NCI-H524 treated with DMSO at 0.1 percent for 48 hours (cell line): ENCODE results near the gene FAM217A.

ENCODE experiments used
- DNase-seq: peaks from one replicate; lab custom pipeline; 2025; lab: John Stamatoyannopoulos, UW

Gene FAM217A

GRCh38 chr6:4085332-4085700 lies 6.4 kb upstream of the FAM217A start:
- no peak for DNase-seq

DNA sequence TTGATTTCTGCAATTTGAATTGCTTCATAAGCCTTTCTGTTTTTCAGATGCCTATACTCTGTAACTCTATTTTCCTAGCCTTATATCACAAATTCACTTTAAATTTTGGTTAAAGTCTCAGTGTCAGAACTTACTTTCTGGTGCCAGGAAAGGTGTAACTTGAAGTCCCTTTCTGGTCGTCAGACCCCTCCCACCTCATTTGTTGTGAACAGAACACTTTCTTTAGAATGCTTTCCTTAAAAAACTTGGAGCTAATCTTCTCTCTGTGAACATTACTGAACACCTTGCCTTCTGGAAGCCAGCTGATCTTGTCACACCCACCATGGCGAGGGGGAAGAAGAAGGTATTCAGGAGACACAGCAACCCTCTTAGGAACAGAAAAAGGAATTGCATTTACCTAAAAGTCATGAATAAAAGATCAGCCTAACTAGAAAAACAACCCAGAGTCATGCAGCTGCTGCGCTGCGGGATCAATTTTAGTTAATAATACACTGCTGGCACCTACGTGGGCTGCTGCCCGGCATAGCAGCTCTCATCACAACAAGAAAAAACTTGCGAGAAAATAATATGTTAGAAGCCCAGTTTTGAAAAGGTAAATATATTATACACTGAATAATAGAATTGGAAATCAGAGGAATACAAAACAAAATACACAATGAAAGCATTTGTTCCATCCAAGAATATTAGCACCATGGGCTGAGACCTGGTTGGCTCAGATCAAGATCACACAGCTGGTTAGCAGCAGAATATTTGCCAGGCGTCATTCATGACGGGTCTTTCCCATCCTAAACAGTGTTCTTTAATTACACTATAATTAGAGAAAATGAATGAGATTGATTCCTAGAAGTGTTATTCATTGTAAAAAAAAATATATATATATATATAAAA lies 5.8 kb upstream of the FAM217A start:
- DNase-seq, result no peak

- DNase-seq, result no peak
Measured at GRCh38 chr6:4074478-4075235, 4.3 kb downstream of the FAM217A start.

DNA sequence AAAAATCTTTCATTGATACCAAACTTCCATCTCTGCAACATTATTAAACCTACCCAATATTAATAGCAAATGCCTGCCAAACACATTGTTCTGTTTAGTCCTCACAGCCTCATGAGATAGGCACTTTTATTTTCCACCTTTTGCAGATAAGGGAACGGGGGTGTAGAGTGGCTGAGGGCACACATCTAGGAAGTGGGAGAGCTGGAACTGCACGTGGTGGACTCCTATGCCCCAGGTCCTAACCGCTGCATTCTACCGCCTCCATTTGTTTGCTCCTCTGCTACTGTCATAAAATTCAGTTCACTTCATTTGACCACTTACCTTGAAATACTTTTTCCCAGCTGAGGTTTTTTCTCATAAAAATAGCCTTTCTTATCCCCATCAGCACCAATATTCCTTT lies 7.6 kb downstream of the FAM217A start:
- no peak for DNase-seq

DNA sequence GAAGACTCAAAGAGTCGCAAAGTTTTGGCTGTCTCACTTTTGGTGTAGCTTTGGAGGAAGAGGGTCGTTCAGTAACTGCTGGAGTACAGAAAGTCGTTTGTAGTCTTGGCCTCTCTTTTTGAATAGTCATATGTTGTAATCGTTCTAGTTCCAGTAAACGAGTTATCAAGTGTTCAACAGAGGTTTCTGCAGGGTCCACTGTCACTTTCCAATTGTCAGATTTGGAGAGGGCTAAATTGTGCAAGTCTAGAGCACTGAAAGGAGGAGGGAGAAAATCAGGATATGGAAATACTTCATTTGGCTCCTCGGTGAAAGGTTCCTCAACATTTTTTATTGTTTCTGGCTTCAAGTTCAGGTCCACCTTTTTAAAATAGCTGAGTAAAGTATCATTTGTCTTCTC lies 9.7 kb downstream of the FAM217A start:
- DNase-seq, result no peak

DNA sequence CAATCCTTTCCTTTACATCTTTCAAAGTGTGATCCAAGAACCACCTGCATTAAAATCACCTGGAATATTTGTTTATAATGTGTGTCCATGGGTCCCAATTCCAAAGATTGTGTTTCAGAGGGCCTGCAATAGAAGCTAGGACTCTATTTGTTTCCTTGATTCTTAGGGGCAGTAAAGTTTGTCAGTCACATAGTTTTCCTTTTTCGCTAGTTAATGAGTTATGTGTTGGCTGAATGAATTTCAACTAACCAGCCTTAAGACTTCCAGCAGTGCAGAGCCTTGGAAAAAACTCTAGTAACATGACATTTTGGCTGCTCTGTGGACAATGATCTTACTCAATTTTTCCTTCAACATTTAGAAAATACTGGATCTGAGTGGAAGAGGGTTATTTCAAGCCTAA lies 11.3 kb downstream of the FAM217A start:
- DNase-seq, result no peak

DNA sequence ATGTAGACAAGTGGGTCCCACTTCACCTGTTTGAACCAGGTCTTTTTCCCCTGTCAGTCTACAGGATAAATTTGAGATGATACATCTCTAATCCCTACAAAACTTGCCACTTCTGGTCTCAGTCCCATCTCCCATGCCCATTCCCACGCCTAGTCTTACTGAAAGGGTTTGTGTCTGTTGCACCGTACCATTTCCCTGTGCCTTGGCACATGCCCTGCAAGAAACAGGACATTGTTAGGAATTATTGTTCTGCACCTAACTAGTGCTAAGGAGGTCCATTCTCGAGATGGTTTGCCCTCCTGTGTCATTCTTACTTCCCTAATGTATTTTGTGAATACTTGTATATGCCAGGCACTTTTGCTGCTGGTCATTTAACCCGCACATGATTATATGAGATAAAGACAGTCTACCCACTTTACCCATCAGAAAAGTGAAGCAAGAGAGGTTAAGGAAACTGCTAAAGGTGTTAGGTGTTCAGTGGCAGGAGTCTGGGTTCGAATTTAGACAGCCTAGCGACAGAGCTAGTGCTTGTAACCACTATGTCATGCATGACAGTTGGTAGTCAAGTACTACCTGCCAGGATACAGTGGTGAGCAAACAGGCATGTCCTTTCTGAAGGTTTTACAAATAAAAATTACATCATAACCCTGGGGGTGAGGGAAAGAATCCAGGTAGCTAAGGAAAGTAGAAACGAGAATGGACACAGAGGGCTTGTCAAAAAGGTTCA lies 12.7 kb downstream of the FAM217A start:
- DNase-seq, result no peak

DNA sequence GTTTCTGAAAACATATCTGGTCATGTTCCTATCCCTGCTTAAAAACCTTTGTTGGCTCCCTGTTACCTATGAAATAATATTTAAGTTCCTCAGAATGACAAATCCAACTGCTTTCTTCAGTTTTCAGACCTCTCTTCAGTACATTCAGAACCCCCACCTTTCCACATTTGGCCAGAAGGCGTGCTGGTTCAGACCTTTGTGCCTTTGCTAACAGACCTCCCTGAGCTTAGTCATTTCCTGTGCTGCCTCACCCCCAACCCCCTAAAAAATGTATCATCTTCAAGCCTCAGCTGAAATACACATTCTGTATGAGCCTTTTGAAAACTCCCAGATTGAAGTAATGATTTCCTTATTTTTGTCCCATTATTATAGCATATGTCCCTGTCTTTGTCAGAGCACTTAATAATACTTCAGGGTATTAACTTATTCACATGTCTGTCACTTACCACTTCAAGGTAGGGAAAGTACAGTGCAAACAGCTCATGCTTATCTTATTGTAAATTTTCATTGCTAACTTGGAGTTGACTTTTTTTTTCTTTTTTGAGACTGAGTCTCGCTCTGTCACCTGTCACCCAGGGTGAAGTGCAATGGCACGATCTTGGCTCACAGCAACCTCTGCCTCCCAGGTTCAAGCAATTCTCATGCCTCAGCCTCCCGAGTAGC lies 19.7 kb downstream of the FAM217A start:
- DNase-seq, result peak; percentile 15

GRCh38 chr6:4057036-4057435 lies 21.9 kb downstream of the FAM217A start:
- no peak for DNase-seq

- DNase-seq, result no peak
Measured at GRCh38 chr6:4055420-4056041, 23.4 kb downstream of the FAM217A start.

- DNase-seq, result no peak
Measured at GRCh38 chr6:4049246-4049645, 29.7 kb downstream of the FAM217A start.

GRCh38 chr6:4041480-4041879 lies 37.5 kb downstream of the FAM217A start:
- DNase-seq, result no peak

- DNase-seq, result no peak
Measured at GRCh38 chr6:4039348-4039747, 39.6 kb downstream of the FAM217A start.

- DNase-seq, result no peak
Measured at GRCh38 chr6:4036581-4036980, 42.4 kb downstream of the FAM217A start.

- DNase-seq, result no peak
Measured at GRCh38 chr6:4032475-4032874, 46.5 kb downstream of the FAM217A start.

- DNase-seq, result no peak
Measured at GRCh38 chr6:4031442-4031841, 47.5 kb downstream of the FAM217A start.

GRCh38 chr6:4030669-4031068 lies 48.3 kb downstream of the FAM217A start:
- DNase-seq, result no peak

DNA sequence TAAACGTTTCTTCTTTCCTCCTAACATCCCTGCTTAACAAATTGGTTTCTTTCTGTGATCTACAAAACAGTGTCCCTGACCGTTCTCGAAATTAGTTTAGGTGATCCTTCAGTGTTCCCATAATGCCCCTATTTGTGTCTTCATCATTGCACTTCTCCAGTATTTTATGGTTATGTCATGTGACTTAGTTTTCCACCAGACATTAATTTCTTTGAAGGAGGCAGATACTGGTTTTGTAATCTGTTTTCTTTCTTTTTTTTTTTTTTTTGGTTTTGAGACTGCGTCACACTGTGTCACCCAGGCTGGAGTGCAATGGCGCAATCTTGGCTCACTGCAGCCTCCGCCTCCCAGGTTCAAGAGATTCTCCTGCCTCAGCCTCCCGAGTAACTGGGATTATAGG lies 49.2 kb downstream of the FAM217A start:
- no peak for DNase-seq

GRCh38 chr6:4028051-4028450 lies 50.9 kb downstream of the FAM217A start:
- DNase-seq, result no peak

DNA sequence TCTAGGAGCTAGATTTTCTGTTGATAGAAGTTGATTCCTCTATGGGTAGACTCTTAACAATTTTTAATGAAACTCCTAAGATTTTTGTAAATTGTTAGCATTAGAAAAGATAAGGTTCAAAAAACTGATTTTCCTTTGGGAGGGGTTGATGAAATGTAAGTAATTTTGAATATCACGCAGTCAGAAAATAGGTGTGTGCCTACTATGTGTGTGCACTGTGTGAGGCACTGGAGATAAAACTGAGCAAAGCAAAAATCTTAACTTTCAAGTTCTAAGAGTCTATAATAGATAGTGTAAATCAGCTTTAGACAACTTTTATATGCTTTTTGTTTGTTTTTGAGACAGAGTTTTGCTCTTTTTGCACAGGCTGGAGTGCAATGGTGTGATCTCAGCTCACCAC lies 53.3 kb downstream of the FAM217A start:
- no peak for DNase-seq

- no peak for DNase-seq
Measured at GRCh38 chr6:4023240-4023639, 55.7 kb downstream of the FAM217A start.
